Stimulated activated CD8-positive, alpha-beta memory T cell treated with anti-CD3 and anti-CD28 coated beads, Interleukin-15, amount 100 ng/mL, for 48 hours (primary cell): ENCODE results near the gene TTLL7.
"Not testable (repeated sequence)": the region's sequence is repeated elsewhere in the genome, so short reads cannot be mapped to it uniquely, and the experiment has no call there.

Experiments
- DNase-seq, 2 donors: peaks; one replicate each; pipeline ENCODE4 v3.0.0-alpha.2; 2020; ENCODE audit warnings: low read depth in 2 of 2

TTLL7 gene

DNA sequence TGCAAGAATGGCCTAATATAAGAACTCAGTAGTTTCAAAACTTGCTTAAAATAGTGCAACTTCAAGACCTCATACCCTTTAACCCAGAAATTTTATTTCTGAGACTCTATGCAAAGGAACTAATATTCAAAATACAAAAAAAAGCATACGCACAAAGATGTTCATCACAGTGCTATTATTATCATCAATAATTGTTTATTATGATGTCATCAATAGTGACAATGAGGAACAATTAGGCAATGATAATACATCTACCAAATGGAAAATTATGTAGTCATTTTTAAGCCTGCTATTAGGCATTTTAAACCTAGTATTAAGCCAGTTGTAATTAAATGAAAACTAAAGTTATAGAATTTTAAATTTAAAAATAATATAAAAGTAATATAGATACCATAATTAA, 3.3 kb downstream of the TTLL7 start:
- DNase-seq: no peak

DNA sequence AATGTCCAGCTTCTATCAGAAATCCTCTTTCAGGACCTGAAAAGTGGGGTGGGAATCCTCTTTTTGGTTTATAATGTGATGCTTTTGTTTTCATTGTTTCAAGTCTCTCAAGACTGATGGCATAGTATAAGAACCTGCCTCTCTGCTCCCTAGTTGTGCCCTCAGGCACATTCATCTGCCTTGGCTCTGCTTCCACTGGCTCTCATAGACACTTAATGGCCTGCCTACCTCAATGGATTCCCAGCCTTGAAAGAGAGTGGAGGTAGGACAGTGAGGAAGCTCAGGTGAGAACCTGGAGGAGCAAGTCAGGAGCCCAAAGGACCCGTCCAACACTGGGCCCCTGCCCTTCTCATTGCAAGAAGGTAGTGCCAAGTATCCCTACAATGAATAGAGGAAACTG, 4.8 kb downstream of the TTLL7 start:
- no peak for DNase-seq

DNA sequence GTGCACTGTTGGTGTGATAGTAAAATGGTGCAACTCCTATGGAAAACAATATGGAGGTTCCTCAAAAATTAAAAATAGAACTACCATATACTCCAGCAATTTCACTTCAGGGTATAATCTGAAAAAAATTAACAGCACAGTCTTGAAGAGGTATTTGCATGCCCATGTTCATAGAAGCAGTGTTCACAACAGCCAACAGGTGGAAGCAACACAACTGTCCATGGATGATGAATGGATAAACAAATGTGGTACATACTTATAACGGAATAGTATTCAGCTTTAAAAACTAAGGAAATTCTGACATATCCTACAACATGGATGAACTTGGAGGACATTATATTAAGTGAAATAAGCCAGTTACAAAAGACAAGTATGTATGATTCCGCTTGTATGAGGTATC, 8.2 kb downstream of the TTLL7 start:
- no peak for DNase-seq

DNA sequence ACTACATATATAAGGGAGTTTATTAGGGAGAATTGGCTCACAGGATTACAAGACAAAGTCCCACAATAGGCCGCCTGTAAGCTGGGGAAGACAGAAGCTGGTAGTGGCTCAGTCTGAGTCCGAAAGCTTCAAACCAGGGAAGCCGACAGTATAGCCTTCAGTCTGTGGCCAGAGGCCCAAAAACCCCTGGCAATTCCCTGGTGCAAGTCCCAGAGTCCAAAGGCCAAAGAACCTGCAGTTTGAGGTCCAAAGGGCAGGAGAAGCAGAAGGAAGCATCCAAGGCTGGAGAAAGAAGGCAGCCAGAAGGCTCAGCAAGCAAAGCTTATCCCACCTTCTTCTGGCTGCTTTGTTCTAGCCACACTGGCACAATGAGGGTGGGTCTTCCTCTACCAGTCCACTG, 13.9 kb downstream of the TTLL7 start:
- no peak for DNase-seq

DNA sequence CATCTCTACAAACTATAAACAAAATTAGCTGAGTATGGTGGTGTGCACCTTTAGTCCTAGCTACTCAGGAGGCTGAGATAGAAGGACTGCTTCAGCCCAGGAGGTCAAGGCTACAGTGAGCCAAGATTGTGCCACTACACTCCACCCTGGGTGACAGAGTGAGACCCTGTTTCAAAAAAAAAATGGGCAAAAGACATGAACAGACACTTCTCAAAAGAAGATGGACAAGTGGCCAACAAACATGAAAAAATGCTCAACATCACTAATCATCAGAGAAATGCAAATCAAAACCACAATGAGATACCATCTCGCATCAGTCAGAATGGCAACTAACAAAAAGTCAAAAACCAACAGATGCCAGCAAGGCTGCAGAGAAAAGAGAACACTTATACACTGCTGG, 15.0 kb downstream of the TTLL7 start:
- DNase-seq: not testable (repeated sequence)

DNA sequence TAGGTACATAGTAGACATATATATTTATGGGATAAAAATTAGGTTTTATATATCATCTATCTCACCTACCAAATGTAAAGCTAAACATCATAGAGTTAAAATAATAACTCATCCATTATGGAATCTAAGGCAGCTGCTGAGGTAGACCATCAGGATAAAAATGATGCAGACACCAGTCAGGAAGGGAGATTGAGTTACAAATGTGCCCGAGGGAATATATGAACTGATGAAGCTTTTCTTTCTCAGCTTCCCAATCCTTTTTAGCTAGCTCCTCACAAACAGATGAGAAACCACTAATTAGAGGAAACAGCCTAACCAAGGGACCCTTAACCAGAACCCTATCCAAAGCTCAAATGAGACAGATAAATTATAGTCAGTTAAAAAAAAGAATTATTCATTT, 20.9 kb downstream of the TTLL7 start:
- DNase-seq: no peak

DNA sequence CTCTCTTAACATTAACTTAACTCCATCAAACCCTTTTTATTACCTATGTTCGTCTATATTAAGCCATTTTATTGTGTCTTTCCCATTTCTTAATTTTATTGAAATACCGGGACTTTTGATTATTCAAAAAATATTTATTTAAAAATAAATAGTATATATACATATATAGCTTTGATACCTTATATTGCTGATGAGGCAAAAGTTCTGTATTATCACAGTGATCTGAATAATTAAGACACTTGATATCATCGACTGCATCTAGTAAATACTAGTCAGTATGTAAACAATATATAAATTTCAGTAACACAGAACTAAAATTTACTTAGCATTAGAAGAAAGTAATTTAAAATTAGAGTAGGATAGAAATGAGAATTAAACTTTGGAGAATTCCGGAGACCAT, 22.0 kb downstream of the TTLL7 start:
- DNase-seq: no peak

DNA sequence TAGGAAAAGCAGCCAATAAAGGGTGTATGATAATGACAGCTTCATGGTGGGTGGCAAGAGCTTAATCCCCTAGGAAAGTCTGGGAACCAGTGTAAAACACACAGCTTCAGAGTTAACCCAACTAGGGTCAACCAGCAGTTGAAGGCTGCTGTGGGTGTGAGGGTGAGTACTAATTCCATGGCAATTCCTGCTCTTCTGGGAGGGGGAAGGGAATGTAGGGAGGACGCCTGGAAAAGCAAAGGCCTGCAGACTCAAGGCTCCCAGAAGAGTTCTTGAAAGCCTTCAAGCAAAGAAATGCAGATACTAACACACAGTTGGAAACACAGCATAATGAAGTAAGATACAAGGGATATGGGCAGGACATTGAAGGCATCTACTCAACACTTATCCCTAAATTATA, 28.1 kb downstream of the TTLL7 start:
- no peak for DNase-seq

DNA sequence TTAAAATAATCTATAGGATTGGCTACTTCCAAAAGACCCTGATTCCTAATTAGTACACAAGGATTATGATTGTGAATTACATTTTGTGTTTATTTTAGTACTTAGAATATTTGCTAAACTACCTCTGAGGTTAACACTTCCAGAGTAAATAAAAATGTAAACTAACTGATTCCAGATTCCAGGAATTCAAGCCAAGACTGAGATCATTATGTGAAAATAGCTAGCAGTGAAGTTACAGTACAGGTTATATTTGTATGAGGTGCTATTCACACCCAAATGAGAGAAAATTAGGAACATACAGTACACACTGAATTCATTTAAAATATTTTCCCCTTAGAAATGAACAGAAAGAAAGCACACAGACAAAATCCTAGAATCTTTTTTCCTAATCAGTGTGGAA, 28.8 kb downstream of the TTLL7 start:
- DNase-seq: no peak

DNA sequence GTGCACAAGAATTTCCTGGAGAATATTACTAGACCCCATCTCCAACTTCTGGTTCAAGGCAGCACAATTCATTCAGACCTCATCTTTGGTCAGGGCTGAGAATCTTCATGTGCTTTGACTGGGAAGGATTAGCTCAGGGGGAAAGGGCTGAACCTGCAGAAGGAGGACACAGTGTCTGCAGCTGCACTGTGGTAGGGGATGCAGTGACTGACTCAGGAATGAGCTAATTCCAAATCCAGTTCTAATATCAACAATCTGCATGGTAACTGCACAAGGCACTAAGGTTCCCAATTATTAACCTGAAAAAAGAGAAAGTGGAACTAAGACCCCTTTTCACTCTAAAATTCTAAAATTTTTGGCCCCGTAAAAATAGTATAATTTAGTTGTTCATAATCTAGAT, 31.6 kb downstream of the TTLL7 start:
- no peak for DNase-seq

DNA sequence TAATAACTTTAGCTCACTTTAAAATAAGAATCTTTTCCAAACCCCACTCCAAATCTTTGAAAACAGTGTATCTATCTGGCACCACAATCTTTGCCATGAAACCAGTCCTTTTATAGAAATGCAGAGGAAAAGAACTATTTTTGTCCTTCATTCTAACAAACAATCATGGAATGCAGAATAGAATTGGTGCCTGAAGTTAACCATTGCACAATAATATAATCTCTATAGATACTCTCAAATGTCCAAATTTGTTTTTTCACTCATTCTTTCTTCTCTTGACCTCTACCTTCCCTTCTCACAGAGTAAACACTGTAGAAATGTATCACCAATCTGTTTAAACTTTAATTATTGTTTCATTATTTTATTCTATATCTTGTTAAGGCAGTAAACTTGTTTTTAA, 34.8 kb downstream of the TTLL7 start:
- no peak for DNase-seq

DNA sequence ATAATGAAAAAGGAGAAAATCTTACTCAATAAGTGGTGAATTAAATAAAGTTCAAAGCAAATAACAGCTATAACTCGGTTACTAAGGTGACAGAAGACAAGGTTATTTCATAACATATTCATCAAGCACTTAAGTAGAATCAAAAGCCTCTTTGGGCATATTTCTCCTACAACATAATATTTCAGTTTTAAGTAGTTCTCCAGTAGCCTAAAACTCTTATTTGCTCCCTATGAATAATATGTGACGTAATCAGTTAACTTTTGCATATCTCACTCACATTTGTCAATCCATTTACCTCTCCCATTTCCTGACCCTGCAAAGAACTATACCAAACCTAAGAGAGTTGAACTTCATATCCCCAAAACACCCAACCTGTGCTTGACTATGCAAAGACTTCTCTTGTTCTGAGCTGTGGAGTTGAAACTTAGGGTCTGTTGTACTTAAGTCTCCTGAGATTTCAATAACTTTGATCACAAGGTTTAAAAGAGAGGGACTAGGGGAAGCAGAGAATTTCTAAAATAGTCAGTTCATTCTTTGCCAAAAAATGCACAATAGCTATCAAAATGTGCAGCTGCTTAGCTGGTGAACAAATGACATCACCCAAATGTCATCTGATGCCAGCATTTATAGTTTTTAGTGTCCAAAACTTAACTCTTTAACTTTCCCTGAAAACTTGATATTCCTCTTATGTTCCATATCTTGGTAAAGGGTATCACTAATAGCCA, 37.2 kb downstream of the TTLL7 start:
- no peak for DNase-seq

DNA sequence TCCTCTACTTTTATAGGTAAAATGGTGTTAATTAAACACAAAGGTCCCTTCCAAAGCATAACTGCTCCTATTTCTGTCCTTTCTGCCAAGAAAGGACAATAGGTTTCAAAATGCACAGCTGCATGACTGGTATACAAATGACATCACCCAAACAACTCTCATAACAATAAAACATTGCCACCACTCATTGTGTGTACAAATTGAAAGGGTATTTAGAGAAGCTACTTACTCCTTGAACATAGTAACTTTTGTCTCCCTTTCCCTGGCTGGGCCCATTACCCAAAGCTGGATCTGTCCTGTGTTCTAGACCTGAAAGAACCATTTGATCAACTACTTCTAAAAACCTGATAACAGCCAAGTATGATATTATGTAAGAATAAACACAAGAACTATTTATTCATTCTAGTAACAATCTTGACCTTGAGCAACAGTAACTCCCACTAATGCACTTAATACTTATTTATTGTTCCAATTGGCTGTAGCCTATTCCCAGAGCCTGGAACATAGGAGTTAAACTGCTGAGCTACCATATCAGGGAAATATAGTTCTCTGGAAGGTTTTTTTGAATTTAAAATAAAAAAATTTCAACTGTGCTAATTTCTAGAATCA, 38.2 kb downstream of the TTLL7 start:
- DNase-seq: no peak

DNA sequence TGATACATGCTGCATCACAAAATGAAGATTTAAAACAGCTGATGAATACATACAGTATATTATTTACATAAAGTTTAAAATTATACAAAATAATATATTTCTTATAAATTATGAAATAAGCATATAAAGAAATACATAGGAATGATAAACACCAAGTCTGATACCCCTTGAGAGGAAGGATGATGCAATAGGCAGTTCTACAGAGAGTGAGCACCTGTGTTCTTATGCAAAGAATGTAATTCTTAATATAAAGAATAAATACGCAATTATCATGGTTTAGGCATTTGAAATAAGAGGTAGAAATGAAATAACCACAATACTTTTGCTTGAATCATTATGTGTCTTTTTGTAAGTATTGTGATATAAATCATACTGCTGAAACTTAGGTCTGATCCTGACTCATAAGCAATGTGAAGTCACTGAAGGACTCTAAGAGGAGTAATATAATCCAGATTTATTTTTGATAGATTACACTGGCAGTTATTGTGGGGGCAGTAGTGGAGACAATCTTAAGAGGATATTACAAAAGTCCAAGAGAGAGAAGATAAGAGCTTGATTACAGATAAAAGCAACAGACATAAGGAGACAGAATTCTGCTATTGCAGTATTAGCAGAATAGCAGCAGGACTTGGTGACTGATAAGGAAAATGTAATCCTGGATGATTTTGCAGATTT, 39.0 kb downstream of the TTLL7 start:
- no peak for DNase-seq

DNA sequence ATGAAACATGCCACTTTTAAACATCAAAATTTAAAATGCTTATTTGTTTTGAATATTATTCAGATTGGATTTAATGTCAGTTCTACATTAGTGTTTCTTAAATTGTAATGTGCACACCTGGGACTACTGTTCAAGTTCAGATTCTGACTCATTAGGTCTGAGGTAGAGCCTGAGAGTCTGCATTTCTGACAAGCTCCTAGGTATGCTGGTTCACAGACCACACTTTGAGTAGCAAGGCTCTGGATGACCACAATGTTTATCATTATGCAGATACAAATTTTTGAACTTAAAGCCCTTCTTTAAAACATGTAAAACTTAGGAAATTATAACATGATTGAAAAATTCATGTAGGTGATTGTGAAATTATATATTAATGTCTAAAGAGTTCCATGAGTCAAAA, 40.2 kb downstream of the TTLL7 start:
- no peak for DNase-seq

DNA sequence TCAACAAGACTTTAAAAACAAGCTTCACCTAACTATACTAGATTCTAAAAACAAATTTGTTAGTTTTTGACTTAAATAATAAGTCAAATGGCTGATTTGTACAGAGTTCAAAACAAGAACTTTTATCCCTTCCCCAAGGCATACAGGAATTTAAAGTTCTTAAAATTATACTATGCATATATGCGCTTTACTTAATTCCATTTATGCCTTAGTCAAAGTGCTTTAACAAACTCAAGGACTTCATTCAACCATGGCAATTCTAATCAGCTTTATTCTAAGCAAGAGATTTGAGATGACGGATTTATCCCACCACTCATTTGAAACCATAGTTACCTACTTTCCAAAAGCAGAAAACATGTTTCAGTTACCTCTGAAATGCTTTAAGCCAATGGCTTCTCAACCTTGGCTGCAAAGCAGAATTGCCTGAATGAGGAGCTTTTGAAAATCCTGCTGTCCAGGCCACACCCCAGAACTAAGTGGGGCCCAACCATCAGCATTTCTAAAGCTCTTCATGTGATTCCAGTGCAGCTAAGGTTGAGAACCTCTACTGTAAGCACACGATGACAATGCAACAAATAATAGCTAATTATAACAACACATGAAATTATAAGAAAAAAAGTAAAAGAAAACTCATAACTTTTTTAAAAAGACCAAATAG, 44.6 kb downstream of the TTLL7 start:
- no peak for DNase-seq

DNA sequence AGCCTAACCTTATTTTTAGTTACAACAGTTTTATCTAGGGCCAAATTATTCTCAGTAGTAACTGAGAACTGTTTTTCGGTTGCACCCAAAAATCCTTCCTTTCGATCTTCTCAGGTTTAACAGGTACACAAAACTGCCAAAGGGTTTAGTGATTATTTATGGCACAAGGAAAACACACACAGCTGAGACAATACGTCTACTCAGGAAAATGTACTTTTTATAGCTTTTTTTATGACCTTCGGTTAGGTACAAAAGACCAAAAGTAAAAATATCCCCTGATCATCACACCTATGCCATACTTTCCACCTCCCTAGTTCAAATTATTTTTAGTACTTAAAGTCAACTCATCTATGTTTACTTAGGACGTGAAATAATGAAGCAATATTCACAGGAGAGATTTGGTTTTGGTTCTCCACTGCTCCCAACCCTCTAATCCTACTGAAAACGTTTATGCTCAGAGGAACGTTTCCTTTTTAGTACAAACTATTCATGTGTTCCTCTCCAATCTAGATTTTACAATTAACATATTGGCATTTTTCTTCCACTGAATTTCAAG, 48.7 kb downstream of the TTLL7 start:
- no peak for DNase-seq

DNA sequence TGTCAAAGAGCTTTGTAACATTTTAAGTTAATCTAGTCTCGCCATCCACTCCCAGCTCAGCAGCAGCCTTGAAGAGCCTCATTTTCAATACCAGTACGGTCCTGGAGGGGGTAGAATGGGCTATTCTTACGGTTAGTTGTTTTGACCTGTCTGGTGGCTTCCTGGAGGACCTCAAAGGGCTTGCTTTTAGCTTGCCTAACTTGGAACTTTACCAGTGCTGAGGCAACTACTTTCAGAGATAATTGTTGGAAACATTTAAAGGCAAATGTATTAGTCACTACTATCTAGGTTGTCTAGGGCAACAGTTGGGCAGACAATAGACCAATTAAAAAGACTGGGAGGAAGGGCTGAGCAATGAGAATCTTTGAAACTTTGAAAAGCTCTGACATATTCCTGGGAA, 56.0 kb downstream of the TTLL7 start:
- DNase-seq: no peak

DNA sequence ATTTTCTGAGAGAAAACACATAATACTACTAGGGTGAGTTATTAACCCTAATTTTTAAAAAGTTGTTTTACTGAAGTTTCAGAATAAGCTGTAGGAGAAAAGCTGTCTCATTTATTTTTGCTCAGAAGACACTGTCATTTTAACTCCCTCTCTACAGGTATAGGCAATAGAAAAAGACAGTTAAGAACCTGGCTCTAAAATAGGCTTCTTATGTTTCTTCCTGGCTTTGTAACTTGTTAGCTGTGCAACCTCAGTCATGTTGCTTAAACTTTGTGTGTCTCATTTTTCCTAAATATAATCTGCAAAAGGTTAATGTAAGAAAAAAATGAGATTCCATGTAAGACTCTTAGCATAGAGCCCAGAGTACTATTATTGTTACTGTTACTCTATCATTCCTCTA, 64.4 kb downstream of the TTLL7 start:
- DNase-seq: no peak

DNA sequence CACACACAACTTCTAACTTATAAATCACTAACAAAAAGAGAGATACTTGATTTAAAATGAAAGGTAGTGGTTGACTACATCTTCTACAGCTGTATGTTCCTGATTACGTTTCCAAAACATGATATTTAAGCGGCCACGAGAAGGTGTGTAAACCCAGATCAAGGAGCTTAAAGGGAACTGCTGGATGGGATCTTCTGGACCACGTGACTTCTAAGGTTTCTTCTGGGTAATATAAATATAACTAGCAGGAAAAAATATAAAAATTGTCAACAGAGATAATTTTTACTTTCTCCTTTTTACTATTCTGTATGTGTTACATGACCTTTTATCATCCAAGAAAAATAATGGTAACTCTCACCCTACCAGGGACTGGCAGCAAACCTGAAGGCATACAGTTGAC, 66.2 kb downstream of the TTLL7 start:
- no peak for DNase-seq

DNA sequence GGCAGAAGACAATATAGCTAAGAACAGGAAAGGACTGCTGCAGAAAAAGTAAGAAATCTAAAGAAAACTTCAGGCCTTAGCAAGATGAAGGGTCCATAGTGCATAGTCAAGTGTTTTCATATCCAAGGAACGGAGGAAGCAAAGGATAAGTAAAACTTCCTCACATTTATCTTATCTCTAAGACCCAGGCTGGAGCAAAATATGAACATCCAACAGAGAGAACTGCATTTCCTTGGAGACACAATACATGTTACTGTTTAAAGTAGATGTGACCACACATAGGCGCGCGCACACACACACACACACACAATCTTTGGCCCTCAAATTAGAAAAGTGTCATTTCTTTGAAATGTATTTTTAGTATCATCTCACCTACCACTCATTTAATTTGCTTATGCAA, 66.7 kb downstream of the TTLL7 start:
- DNase-seq: no peak

DNA sequence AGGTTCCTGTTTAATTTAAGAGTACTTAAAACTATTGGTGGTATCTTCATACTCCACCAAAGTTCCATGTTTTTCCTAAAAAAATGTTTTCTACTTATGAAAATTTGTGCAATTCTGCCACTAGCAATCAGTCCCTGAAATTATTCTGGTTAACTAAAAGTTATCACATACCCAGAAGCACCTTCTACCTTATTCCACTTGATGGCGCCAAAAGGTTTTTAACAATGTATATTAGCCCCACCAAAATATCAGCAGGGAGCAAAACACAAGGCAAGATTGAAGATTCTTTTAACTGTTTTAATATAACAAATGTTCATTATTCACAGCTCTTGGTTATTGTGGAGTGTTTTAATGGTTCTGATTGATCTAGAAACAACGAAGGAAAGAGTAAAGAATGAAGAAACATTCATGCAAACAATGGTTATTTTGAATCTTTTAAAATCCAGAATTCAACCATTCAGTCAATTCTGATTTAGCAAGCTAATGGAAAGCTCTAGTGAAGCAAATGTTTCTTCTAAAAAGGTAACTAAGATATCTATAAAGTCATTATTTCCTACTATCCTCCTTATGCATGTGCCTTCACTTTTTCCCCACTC, 67.2 kb downstream of the TTLL7 start:
- DNase-seq: no peak
